Neuronal stem cell (in vitro differentiated cells): ENCODE data around the gene HMCN1.
A peak's percentile ranks its signal among the peaks of the same experiment; 100 is the strongest.
"Not testable (repeated sequence)": the region's sequence is repeated elsewhere in the genome, so short reads cannot be mapped to it uniquely, and the experiment has no call there.

Source experiments
- DNase-seq: peaks from one replicate; pipeline ENCODE4 v3.0.0-alpha.2; 2013; ENCODE audit warnings: low spot score
- H2AFZ ChIP-seq: one replicate; pipeline ENCODE4 v1.6.1; 2013; ENCODE audit warnings: mild to moderate bottlenecking, low read length, inconsistent platforms
- H2AK5ac ChIP-seq: 2 replicates; pipeline ENCODE4 v1.6.1; 2013; ENCODE audit warnings: low read depth, mild to moderate bottlenecking, inconsistent platforms, low read length, moderate library complexity, mixed read lengths
- H2BK120ac ChIP-seq: 2 replicates; pipeline ENCODE4 v1.6.1; 2013; ENCODE audit warnings: low read depth, mild to moderate bottlenecking, inconsistent platforms, low read length, moderate library complexity, mixed read lengths
- H2BK12ac ChIP-seq: one replicate; pipeline ENCODE4 v1.6.1; 2013; ENCODE audit warnings: low read length, inconsistent platforms
- H2BK15ac ChIP-seq: 2 replicates; pipeline ENCODE4 v1.6.1; 2013; ENCODE audit warnings: mild to moderate bottlenecking, low read length, inconsistent platforms, mixed read lengths
- H2BK5ac ChIP-seq: one replicate; pipeline ENCODE4 v1.6.1; 2013; ENCODE audit warnings: inconsistent platforms, mild to moderate bottlenecking, low read length, moderate library complexity
- H3K14ac ChIP-seq: one replicate; pipeline ENCODE4 v1.6.1; 2013; ENCODE audit warnings: low read length, inconsistent platforms
- H3K18ac ChIP-seq: 2 replicates; pipeline ENCODE4 v1.6.1; 2013; ENCODE audit warnings: low read length, inconsistent platforms
- H3K23ac ChIP-seq: 2 replicates; pipeline ENCODE4 v1.6.1; 2013; ENCODE audit warnings: low read depth, mild to moderate bottlenecking, mixed read lengths, low read length, inconsistent platforms; ENCODE audit not compliant: poor library complexity
- H3K27ac ChIP-seq: replicated peaks from 3 replicates; pipeline ENCODE4 v1.5.1; 2013; ENCODE audit warnings: low read length, inconsistent platforms
- H3K27me3 ChIP-seq, 3 experiments: 2 replicates each; pipeline ENCODE4 v1.6.1; 2013; ENCODE audit warnings: low read length in 3 of 3, mild to moderate bottlenecking in 2 of 3, inconsistent platforms in 1 of 3, low read depth in 1 of 3, mixed read lengths in 1 of 3, moderate library complexity in 1 of 3; ENCODE audit not compliant: control insufficient read depth in 3 of 3, insufficient read depth in 3 of 3
- H3K36me3 ChIP-seq, 2 donors: replicated peaks in 1 of 2; 2 replicates each; pipeline ENCODE4 v1.6.1; 2013; ENCODE audit warnings: low read length in 2 of 2; ENCODE audit not compliant: control insufficient read depth in 2 of 2, insufficient read depth in 2 of 2
- H3K4ac ChIP-seq: 2 replicates; pipeline ENCODE4 v1.6.1; 2013; ENCODE audit warnings: inconsistent platforms, mild to moderate bottlenecking, low read length, moderate library complexity
- H3K4me1 ChIP-seq, 2 donors: 1 replicate in 1 of 2; 2 replicates in 1 of 2; pipeline ENCODE4 v1.6.1; 2013; ENCODE audit warnings: low read length in 2 of 2, low read depth in 1 of 2; ENCODE audit not compliant: control insufficient read depth in 2 of 2, insufficient read depth in 1 of 2
- H3K4me2 ChIP-seq: one replicate; pipeline ENCODE4 v1.6.1; 2013; ENCODE audit warnings: mild to moderate bottlenecking, low read length, inconsistent platforms; ENCODE audit not compliant: insufficient read depth, poor library complexity, severe bottlenecking
- H3K4me3 ChIP-seq, 2 donors: 2 replicates each; pipeline ENCODE4 v1.5.1; 2013; ENCODE audit warnings: low read length in 2 of 2, mild to moderate bottlenecking in 2 of 2, inconsistent platforms in 1 of 2, moderate library complexity in 1 of 2
- H3K79me1 ChIP-seq: one replicate; pipeline ENCODE4 v1.6.1; 2013; ENCODE audit warnings: low read depth, mild to moderate bottlenecking, inconsistent platforms, low read length, moderate library complexity
- H3K9ac ChIP-seq: one replicate; pipeline ENCODE4 v1.6.1; 2013; ENCODE audit warnings: mild to moderate bottlenecking, low read depth, low read length, inconsistent platforms; ENCODE audit not compliant: poor library complexity
- H3K9me3 ChIP-seq, 2 donors: replicated peaks in 1 of 2; 2 replicates each; pipeline versions ENCODE3 to v1.6.1; 2013; ENCODE audit warnings: low read length in 2 of 2, mild to moderate bottlenecking in 2 of 2, inconsistent platforms in 1 of 2, low read depth in 1 of 2, mixed read lengths in 1 of 2, moderate library complexity in 1 of 2; ENCODE audit not compliant: control insufficient read depth in 2 of 2, insufficient read depth in 1 of 2
- H4K8ac ChIP-seq: one replicate; pipeline ENCODE4 v1.6.1; 2013; ENCODE audit warnings: low read depth, mild to moderate bottlenecking, inconsistent platforms, low read length, moderate library complexity
- H4K91ac ChIP-seq: one replicate; pipeline ENCODE4 v1.6.1; 2013; ENCODE audit warnings: low read length, low read depth, mild to moderate bottlenecking, inconsistent platforms; ENCODE audit not compliant: poor library complexity
- WGBS, 2 donors: extraction: QIAGEN DNeasy Blood & Tissue Kit; methylation state at CpG; one replicate each; pipeline ENCODE4 v1.1.7; 2013; ENCODE audit warnings: missing lambda C conversion rate in 2 of 2, mixed read lengths in 1 of 2; ENCODE audit not compliant: insufficient read length in 2 of 2, insufficient replicate concordance in 1 of 2; ENCODE audit errors: extremely low coverage in 2 of 2; 5-methylcytosine and 5-hydroxymethylcytosine counted together

Gene HMCN1

GRCh38 chr1:185880779-185881333 is 146.7 kb downstream of the HMCN1 start:
- Histone ChIP-seq H2BK12ac (no peak overlapping the region), H3K4ac (no peak overlapping the region), H3K14ac (no peak overlapping the region), H3K79me1 (no peaks in the 10 kb centered on the region), H4K91ac (no peak overlapping the region), H2AK5ac (no peak overlapping the region), H3K4me1 (no peaks in the 10 kb centered on the region), H3K4me2 (no peak overlapping the region), H3K27ac (no peak overlapping the region), H2AFZ (no peak overlapping the region), H3K4me3 (no peak overlapping the region), H3K36me3 (no peaks in the 10 kb centered on the region), H3K27me3 (no peaks in the 10 kb centered on the region), H2BK15ac (no peak overlapping the region), H2BK120ac (no peak overlapping the region), H2BK5ac (no peak overlapping the region), H3K18ac (peak overlapping the region; percentile 36), H3K9me3 (no peaks in the 10 kb centered on the region), H4K8ac (no peak overlapping the region), H3K23ac (no peak overlapping the region), H3K9ac (no peak overlapping the region)
- no peak for DNase-seq
- no CpG with 5 or more reads among the region's 7 CpGs for WGBS, 2 donors

- no peaks in the 10 kb centered on the region for H3K9me3 ChIP-seq
- no peak overlapping the region for H3K4me3 ChIP-seq
- H3K27me3 ChIP-seq: no peaks in the 10 kb centered on the region
- H3K18ac ChIP-seq: no peak overlapping the region
- no CpG with 5 or more reads among the region's 1 CpG for WGBS, 2 donors
- H3K23ac ChIP-seq: no peak overlapping the region
- H3K27ac ChIP-seq: no peak overlapping the region
- H3K79me1 ChIP-seq: no peaks in the 10 kb centered on the region
- no peak overlapping the region for H3K4me2 ChIP-seq
- H3K36me3 ChIP-seq: no peaks in the 10 kb centered on the region
- H2AK5ac ChIP-seq: no peak overlapping the region
- no peak overlapping the region for H3K9ac ChIP-seq
- no peak overlapping the region for H4K91ac ChIP-seq
- H2BK12ac ChIP-seq: no peak overlapping the region
- no peak overlapping the region for H3K4ac ChIP-seq
- H2BK5ac ChIP-seq: no peak overlapping the region
- no peak overlapping the region for H2AFZ ChIP-seq
- H4K8ac ChIP-seq: no peak overlapping the region
- DNase-seq: no peak
- H3K4me1 ChIP-seq: no peaks in the 10 kb centered on the region
- H2BK120ac ChIP-seq: no peak overlapping the region
- H2BK15ac ChIP-seq: no peak overlapping the region
- no peak overlapping the region for H3K14ac ChIP-seq
Observed at GRCh38 chr1:185886046-185886445, 151.9 kb downstream of the HMCN1 start.

GRCh38 chr1:185886671-185887070 is 152.5 kb downstream of the HMCN1 start:
- H4K91ac ChIP-seq: no peak overlapping the region
- no peak overlapping the region for H3K4me2 ChIP-seq
- H3K14ac ChIP-seq: no peak overlapping the region
- H3K23ac ChIP-seq: no peak overlapping the region
- DNase-seq: no peak
- no peaks in the 10 kb centered on the region for H3K27me3 ChIP-seq
- H3K9me3 ChIP-seq: no peaks in the 10 kb centered on the region
- no peaks in the 10 kb centered on the region for H3K36me3 ChIP-seq
- H2BK5ac ChIP-seq: no peak overlapping the region
- no peak overlapping the region for H2BK120ac ChIP-seq
- no peaks in the 10 kb centered on the region for H3K4me1 ChIP-seq
- no peak overlapping the region for H3K27ac ChIP-seq
- no peak overlapping the region for H4K8ac ChIP-seq
- WGBS, 2 donors: no CpG with 5 or more reads among the region's 4 CpGs
- no peak overlapping the region for H2BK12ac ChIP-seq
- H2BK15ac ChIP-seq: no peak overlapping the region
- no peak overlapping the region for H3K9ac ChIP-seq
- no peak overlapping the region for H2AFZ ChIP-seq
- no peak overlapping the region for H3K18ac ChIP-seq
- no peak overlapping the region for H3K4ac ChIP-seq
- no peak overlapping the region for H2AK5ac ChIP-seq
- H3K4me3 ChIP-seq: no peak overlapping the region
- H3K79me1 ChIP-seq: no peaks in the 10 kb centered on the region

- not testable (repeated sequence) for H3K23ac ChIP-seq, H2BK5ac ChIP-seq, H3K9me3 ChIP-seq, H3K9ac ChIP-seq, H2AK5ac ChIP-seq, H3K14ac ChIP-seq, H3K79me1 ChIP-seq, H4K8ac ChIP-seq, H3K4me3 ChIP-seq, H3K27ac ChIP-seq, H4K91ac ChIP-seq, H3K4me1 ChIP-seq, H2BK120ac ChIP-seq, DNase-seq, H3K4ac ChIP-seq, H2AFZ ChIP-seq, H2BK12ac ChIP-seq, H3K27me3 ChIP-seq, H3K36me3 ChIP-seq, H2BK15ac ChIP-seq, H3K18ac ChIP-seq, H3K4me2 ChIP-seq
- WGBS, 2 donors: no CpG with 5 or more reads among the region's 26 CpGs
Observed at GRCh38 chr1:185892831-185893403, 158.7 kb downstream of the HMCN1 start.
